HG03432 (cell line): ENCODE results near the gene GSTM2.

ENCODE experiments used
- ATAC-seq: cut with Tn5 transposase; IDR thresholded peaks from one replicate; pipeline ENCODE4 v1.9.1; 2021; ENCODE audit warnings: mild to moderate bottlenecking, moderate library complexity; ENCODE audit not compliant: unreplicated experiment

Gene GSTM2

GRCh38 chr1:109629372-109630030, 38.4 kb upstream of the GSTM2 start:
- ATAC-seq = no peak

GRCh38 chr1:109630081-109630897, 37.6 kb upstream of the GSTM2 start:
- ATAC-seq = no peak

- no peak for ATAC-seq
Observed at GRCh38 chr1:109630898-109631512, 36.9 kb upstream of the GSTM2 start.

GRCh38 chr1:109631513-109632505, 36.0 kb upstream of the GSTM2 start:
- no peak for ATAC-seq

GRCh38 chr1:109632671-109633346, 35.0 kb upstream of the GSTM2 start:
- ATAC-seq = no peak

- ATAC-seq = no peak
Observed at GRCh38 chr1:109634292-109634691, 33.6 kb upstream of the GSTM2 start.

- ATAC-seq = no peak
Observed at GRCh38 chr1:109634771-109635750, 32.8 kb upstream of the GSTM2 start.

GRCh38 chr1:109635862-109636200, 32.0 kb upstream of the GSTM2 start:
- ATAC-seq = no peak

GRCh38 chr1:109636201-109636952, 31.5 kb upstream of the GSTM2 start:
- ATAC-seq = no peak

GRCh38 chr1:109637446-109637845, 30.4 kb upstream of the GSTM2 start:
- ATAC-seq = no peak

- ATAC-seq = no peak
Observed at GRCh38 chr1:109639063-109639840, 28.6 kb upstream of the GSTM2 start.

GRCh38 chr1:109639841-109640184, 28.0 kb upstream of the GSTM2 start:
- ATAC-seq = no peak

- peak; percentile 54 for ATAC-seq
Observed at GRCh38 chr1:109640285-109640865, 27.5 kb upstream of the GSTM2 start.

GRCh38 chr1:109641078-109641740, 26.6 kb upstream of the GSTM2 start:
- no peak for ATAC-seq

- no peak for ATAC-seq
Observed at GRCh38 chr1:109641861-109642260, 26.0 kb upstream of the GSTM2 start.

GRCh38 chr1:109642626-109643025, 25.2 kb upstream of the GSTM2 start:
- ATAC-seq = no peak
